ENCODE measurements around the gene MBLAC1.

DNA sequence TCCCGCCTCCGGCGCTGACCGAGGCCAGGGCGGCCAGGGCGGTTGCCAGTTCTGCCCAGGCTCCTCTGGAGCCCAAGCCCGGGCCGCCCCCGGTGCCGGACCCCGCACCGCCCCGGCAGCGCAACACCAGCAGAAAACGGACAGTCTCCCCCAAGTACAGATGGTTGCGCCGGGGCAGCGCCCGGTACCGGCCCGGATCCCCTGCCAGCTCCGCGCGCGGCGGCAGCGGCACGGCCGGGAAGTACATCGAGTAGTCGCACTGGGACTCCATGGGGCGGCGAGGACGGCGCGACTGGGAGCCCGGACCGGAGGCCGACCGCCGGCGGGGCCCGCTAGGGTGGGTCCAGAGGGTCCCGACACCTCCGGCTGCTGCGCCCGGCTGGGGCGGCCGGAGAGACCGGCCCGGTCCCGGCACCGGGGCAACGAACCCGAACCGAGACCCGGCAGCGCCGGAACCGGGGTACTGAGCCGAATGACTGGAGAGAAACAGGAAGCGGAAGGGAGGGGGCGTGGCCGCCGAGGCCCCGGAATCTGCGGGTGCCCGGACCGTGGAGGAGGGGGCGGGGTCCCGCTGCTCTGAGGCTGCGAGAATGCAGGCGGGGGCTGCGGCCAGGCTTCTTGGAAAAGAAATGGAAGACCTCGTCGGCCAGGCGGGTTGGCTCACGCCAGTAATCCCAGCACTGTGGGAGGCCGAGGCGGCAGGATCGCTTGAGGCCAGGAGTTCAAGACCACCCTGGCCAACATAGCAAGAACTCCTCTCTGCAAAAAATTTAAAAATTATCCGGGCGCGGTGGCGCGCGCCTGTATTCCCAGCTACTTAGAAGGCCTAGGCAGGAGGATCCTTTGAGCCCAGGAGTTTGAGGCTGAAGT lies 31.7 kb downstream of the MBLAC1 start, which contains the start of gene TRAPPC14:
- TF ChIP-seq, protein P1, sequence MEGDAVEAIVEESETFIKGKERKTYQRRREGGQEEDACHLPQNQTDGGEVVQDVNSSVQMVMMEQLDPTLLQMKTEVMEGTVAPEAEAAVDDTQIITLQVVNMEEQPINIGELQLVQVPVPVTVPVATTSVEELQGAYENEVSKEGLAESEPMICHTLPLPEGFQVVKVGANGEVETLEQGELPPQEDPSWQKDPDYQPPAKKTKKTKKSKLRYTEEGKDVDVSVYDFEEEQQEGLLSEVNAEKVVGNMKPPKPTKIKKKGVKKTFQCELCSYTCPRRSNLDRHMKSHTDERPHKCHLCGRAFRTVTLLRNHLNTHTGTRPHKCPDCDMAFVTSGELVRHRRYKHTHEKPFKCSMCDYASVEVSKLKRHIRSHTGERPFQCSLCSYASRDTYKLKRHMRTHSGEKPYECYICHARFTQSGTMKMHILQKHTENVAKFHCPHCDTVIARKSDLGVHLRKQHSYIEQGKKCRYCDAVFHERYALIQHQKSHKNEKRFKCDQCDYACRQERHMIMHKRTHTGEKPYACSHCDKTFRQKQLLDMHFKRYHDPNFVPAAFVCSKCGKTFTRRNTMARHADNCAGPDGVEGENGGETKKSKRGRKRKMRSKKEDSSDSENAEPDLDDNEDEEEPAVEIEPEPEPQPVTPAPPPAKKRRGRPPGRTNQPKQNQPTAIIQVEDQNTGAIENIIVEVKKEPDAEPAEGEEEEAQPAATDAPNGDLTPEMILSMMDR (IDR thresholded peaks at IDR 0.05): no peak
- peak in 1 of 2 donors; percentile 74 for TF ChIP-seq POLR2A (IDR thresholded peaks at IDR 0.05)
